Rectal smooth muscle tissue (tissue), 1 donor: ENCODE measurements around the gene E2F4.

ENCODE experiments used
- H3K27ac ChIP-seq: one replicate; pipeline ENCODE4 v1.7.0; 2013; ENCODE audit warnings: low read depth, low read length, inconsistent platforms
- H3K27me3 ChIP-seq: one replicate; pipeline ENCODE4 v1.7.0; 2013; ENCODE audit warnings: low read length; ENCODE audit not compliant: control insufficient read depth, insufficient read depth
- H3K36me3 ChIP-seq: one replicate; pipeline ENCODE4 v1.7.0; 2013; ENCODE audit warnings: low read length; ENCODE audit not compliant: control insufficient read depth, insufficient read depth
- H3K4me1 ChIP-seq: one replicate; pipeline ENCODE4 v1.7.0; 2013; ENCODE audit warnings: low read length; ENCODE audit not compliant: control insufficient read depth, insufficient read depth
- H3K4me3 ChIP-seq: one replicate; pipeline ENCODE4 v1.7.0; 2013; ENCODE audit warnings: low read length
- H3K9ac ChIP-seq: one replicate; pipeline ENCODE4 v1.7.0; 2013; ENCODE audit warnings: low read length

The E2F4 gene

DNA sequence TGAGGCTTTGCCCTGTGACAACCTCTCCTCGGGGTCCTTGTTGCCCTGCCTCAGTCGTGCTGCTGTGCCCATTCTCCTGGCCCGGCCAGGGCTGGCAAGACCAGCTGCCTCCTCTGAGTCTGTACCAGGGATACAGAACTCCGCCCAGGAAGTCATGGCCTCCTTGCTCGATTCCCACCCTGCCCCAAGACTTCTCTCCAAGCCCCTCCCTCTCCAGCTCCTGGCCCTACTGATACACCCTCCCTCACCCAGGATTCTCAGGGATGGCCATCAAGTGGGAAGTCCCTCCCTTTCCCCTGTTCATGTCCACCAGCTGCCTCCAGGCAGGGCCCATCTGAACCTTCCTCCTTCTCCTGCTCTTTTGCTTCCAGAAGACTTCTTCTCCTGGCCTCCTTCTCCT is 23.8 kb downstream of the E2F4 start:
- Histone ChIP-seq H3K36me3 (no peaks in the 10 kb centered on the region), H3K27ac (no peak overlapping the region)

DNA sequence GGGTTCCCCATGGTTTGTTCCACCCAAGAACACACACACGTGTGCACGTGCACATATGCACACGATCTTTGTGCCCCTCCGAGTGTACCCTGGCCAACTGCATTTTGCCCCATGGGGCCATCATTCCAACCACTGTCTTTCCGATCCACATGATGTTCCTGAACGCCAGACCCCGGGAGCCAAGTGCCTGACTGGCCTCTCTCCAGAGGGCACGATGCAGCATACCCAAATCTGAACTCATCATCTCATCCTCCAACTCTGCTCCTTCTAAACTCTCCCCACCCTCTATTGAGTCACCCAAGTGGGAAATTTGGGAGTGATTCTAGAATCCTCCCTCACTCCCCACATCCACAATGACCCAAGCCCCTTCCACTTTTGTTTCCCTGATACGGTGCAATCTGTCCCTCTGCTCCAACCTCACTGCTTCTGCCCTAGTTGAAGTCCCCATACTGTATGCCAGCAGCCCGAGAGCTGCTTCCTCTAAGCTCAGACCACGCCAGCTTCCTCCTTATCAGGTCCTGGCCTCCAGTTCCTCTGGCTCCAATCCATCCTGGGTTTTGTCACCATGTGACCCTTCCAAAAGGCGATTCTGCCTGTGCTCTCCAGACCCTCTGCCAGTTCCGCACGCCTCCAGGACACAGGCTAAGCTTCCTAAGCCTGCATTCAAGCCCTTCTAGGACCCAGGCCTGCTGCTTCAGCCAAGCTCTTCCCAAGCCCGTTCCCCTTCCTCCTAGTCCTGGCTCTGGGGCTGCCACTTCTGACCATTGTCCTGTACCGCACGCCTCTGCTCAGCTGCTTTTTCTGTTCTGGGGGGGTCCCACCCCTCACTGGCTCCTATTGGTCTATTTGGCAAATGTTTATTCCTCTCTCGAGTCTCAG is 24.9 kb downstream of the E2F4 start:
- Histone ChIP-seq H3K27me3 (no peaks in the 10 kb centered on the region), H3K4me1 (no peaks in the 10 kb centered on the region), H3K9ac (no peak overlapping the region), H3K4me3 (no peak overlapping the region), H3K36me3 (no peaks in the 10 kb centered on the region), H3K27ac (no peak overlapping the region)

More for the DNA sequence above, 23.8 kb downstream of the E2F4 start:
- Histone ChIP-seq H3K27me3 (no peaks in the 10 kb centered on the region), H3K4me3 (no peak overlapping the region), H3K9ac (no peak overlapping the region), H3K4me1 (no peaks in the 10 kb centered on the region)

DNA sequence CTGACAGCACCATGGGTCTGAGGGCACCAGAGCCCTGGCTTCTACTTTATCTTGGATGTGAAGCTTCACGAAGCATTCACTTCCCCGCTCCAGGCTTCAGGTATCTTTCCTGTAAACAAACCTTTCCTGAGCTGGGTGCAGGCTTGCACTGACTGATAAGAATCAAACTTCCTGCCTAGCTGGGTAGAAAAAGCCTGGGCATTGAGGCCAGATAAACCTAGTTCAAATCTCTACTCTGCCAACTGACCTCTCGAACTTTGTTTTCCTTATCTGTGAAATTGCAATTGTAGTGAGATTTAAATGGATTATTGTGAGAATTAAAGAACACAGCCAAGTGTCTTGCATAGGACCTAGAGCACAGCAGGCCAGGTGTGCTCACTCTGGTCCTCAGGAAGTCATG is 32.0 kb downstream of the E2F4 start:
- Histone ChIP-seq H3K9ac (no peak overlapping the region), H3K4me3 (no peak overlapping the region), H3K4me1 (peaks cover 8% of the 10 kb centered on the region), H3K27me3 (no peaks in the 10 kb centered on the region), H3K36me3 (peaks cover under 1% of the 10 kb centered on the region), H3K27ac (no peak overlapping the region)

DNA sequence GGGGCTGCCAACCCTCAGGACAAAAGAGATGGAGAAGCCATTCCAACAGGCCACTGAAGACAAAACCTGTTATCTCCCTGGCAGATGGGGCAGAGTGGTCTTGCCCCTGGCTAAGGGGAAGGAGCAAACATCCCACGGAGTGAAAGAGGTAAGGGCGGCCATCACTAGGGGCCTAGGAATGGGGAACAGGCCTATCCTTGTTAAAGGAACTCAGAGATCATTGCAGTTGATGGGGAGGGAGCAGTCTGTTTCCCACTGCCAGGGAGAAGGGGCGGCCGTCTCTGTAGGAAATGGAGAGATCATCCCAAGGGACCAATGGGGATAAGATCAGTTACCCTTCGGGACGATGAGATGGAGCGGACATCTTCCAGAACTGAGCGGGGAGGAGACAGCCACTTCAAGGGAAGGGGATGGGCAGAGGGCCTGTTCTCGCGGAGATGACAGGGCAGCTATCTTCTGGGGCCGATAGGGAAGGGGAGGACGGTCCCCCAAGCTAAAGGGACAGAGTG is 34.4 kb downstream of the E2F4 start:
- Histone ChIP-seq H3K4me3 (peak overlapping the region; percentile 96), H3K9ac (peak overlapping the region; percentile 60), H3K4me1 (peaks cover 8% of the 10 kb centered on the region), H3K27me3 (no peaks in the 10 kb centered on the region), H3K36me3 (peaks cover 23% of the 10 kb centered on the region), H3K27ac (peak overlapping the region; percentile 81)

DNA sequence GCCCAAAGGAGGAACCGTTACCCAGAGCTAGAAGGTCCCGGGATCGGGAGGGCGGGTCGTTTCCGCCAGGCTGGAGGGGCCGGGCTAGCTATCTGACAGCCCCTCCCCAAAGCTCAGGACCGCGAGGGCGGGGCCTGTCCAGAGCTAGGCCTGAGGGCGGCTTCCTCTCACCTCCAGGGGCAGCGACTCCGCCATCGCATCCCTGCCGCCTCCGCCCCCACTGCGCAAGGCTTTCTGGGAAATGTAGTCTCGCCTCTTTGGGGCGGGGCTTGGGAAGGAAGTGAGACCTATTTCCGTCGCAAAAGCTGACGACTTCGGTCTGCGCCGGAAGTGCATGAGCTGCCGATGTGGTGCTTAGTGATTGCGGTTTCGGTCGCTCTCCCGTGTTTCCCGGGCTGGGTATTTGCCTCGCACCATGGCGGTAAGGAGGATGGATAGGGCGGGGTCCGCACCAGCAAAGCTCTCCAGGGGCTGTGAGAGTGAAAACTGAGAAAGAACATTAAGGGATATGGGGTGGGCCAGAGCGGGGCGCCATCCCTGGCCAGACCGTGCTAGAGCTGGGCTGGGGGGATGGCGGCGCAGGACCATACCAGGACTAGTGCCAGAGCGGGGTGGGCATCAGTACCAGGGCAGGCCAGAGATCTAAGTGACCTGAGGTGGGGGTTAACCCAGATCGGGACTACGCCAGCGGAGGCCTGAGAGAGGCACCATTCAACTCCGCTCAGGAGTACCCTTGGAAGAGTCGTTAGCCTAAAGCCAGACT is 35.0 kb downstream of the E2F4 start, which contains the start of gene TMEM208:
TMEM208 (plus strand) TSS at position 327 of the 763 bp plus-strand sequence; CDS start at position 416, 89 bp downstream.
- Histone ChIP-seq H3K36me3 (peaks cover 23% of the 10 kb centered on the region), H3K27me3 (no peaks in the 10 kb centered on the region), H3K9ac (peak within 1 kb of the TSS; percentile 92), H3K4me1 (peaks cover 8% of the 10 kb centered on the region), H3K4me3 (peak within 1 kb of the TSS; percentile 96), H3K27ac (peak within 1 kb of the TSS; percentile 81)

DNA sequence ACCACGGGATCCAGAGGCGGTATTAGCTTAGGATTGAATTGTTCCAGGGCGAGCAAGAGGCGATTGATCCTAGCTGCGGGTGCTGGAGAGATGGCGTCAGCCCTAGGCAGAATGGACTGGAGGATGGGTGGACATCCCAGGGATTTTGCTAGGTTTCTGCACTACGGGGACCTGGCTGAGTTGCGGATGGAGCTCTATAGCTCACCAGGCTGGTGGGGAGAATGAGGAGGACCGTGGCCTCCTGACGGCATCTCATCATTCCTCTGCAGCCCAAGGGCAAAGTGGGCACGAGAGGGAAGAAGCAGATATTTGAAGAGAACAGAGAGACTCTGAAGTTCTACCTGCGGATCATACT is 35.6 kb downstream of the E2F4 start:
- Histone ChIP-seq H3K27me3 (no peaks in the 10 kb centered on the region), H3K9ac (peak overlapping the region; percentile 92), H3K27ac (peak overlapping the region; percentile 81), H3K4me1 (peaks cover 8% of the 10 kb centered on the region), H3K4me3 (peak overlapping the region; percentile 96), H3K36me3 (peaks cover 23% of the 10 kb centered on the region)

DNA sequence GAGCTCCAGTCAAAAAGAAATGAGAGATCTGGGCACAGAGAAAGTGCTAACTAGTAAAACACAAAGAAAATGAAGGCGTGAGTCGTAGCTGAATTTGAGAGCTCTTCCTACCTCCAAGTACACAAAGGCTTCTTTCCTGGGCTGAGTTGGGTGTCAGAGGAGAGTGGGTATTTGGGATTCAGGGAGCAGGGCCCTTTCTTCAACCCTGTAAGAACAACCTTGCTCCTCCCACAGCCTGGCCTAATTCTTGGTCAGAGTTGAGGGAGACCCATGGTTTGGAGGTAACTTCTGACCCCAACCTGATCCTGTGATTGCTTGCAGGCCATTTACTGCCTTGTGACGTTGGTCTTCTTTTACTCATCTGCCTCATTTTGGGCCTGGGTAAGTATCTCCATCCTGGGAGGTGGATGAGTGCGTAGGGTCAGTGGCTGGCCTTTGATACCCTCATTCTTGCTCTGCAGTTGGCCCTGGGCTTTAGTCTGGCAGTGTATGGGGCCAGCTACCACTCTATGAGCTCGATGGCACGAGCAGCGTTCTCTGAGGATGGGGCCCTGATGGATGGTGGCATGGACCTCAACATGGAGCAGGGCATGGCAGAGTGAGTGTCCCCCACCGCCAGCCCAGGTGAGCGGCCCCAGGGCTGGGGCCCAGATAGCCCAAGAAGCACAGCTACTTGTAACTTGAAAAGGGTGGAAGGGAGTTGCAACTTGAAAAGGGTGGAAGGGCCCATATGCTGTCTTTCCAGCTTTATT is 36.3 kb downstream of the E2F4 start:
- H3K4me1 ChIP-seq: peaks cover 8% of the 10 kb centered on the region
- H3K9ac ChIP-seq: no peak overlapping the region
- H3K27me3 ChIP-seq: no peaks in the 10 kb centered on the region
- peak overlapping the region; percentile 96 for H3K4me3 ChIP-seq
- no peak overlapping the region for H3K27ac ChIP-seq
- H3K36me3 ChIP-seq: peaks cover 23% of the 10 kb centered on the region

DNA sequence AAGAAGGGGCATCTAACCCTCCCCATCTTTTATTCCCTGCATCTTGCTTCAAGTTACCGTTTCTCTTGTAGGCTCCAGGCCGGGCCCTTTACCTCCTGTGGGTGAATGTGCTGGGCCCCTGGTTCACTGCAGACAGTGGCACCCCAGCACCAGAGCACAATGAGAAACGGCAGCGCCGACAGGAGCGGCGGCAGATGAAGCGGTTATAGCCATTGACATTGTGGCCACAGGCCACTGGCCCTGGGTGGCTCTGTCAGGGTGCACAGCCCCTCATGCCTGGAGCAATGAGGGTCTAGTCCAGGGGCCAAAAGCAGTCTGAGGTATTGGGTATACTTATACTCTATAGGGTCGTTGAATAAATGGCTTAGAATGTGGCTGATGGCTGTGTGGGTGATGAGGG is 37.0 kb downstream of the E2F4 start:
- Histone ChIP-seq H3K4me1 (peaks cover 8% of the 10 kb centered on the region), H3K27ac (no peak overlapping the region), H3K36me3 (peaks cover 23% of the 10 kb centered on the region), H3K4me3 (no peak overlapping the region), H3K9ac (no peak overlapping the region), H3K27me3 (no peaks in the 10 kb centered on the region)

DNA sequence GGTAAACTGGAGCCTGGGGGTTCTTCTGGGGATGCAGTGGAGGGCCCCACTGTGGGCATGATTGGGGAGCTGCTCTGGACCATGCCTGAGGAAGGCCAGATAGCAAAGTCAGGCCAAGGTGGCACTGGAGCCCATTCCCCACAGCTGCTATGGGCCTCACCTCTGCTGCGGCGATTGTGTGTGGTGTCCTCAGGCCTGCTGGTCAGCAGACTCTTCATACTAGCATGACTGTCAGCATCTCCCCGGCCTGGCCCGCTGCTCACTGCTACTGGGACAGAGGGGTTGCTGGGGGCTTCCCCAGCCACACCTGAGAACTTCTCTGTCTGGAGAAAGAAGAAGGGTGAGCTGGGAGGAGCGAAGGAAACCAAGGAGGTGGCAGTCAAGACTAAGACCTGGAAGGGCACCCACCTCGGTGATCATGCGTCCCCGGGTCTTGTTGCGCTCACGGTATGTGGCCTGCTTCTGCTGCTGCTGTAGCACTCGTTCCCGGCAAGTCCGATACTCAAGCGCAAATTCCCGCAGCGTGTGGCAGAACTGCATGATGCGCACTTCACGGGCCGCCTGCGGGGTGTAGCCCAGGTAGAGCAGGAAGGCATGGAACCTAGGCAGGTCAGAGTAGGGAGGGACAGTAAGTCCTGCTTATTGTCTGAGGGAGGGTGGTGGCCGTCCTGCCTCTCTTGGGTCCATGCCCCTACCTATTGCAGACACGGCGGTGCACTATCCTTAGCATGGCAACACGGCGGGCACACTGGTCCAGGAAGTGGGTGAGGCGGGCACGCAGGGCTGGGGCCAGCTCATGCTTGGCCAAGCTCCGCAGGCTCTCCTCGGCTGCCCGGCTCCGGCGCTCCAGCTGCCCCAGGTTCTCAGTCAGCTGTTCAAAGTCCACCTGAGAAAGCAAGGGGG is 38.2 kb downstream of the E2F4 start:
- Histone ChIP-seq H3K27me3 (no peaks in the 10 kb centered on the region), H3K4me3 (no peak overlapping the region), H3K36me3 (peaks cover 31% of the 10 kb centered on the region)

DNA sequence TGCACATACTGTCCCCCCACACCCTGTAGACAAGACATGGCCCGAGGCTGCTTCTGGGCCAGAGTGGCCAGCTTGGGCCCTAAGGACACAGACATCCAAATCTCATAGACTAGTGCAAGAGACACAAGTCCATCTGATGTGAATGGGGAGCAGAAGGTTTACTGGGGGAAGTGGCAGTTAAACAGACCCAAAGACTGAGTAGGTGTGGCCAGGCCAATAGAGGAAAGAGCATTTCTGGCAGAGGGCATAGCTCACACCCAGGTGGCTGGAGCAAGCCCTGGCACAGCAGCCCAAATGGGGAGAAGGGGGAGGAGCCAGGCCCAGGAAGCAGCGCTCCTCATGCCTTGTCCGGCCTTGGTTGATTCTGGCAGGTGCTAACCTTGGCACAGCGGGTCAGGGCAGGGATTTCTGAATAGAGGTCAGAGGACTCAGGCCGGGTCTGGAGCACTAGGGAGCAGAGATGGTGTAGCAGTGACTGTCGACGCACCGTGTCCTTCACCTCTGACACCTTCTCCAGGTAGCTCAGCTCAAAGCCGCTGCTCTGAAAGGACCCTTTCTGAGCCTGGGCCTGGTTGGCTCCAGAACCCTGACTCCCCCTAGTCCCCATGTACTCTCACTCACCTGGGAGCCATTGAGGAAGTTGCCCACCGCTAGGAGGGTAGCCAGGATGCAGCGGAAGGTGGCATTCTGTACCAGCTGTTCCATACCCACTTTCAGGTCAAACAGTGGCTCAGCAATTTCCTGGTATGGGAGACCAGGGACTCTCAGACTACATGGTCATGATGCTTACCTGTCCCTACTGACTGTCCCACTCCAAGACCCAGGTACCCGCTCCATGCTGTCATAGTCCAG is 39.1 kb downstream of the E2F4 start:
- H3K27me3 ChIP-seq: no peaks in the 10 kb centered on the region
- no peak overlapping the region for H3K4me3 ChIP-seq
- H3K36me3 ChIP-seq: peaks cover 36% of the 10 kb centered on the region
- no peak overlapping the region for H3K27ac ChIP-seq
- peaks cover 6% of the 10 kb centered on the region for H3K4me1 ChIP-seq
- H3K9ac ChIP-seq: no peak overlapping the region

More for the DNA sequence above, 38.2 kb downstream of the E2F4 start:
- no peak overlapping the region for H3K27ac ChIP-seq
- H3K4me1 ChIP-seq: peaks cover 8% of the 10 kb centered on the region
- no peak overlapping the region for H3K9ac ChIP-seq

DNA sequence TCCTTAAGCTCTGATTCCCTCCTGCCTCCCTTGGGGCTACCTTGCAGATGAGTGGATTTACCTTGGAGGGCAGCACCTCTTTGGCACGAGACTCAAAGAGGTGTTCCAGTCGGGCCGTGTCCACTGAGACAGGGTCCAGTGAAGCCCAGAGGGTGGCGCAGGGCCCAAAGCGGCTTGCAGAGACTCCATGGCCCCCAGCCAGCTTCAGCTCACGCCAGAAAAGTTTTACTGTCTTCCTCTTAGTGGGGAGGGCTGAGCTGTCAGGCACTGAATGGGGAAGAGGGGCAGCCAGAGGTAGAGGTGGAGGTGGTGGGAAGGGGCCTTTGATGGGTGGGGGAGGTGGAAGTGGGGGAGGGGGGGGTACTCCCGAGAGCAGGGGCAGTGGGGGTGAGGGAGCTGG is 41.6 kb downstream of the E2F4 start:
- Histone ChIP-seq H3K4me1 (no peaks in the 10 kb centered on the region), H3K27me3 (no peaks in the 10 kb centered on the region), H3K9ac (no peak overlapping the region), H3K27ac (no peak overlapping the region), H3K4me3 (no peak overlapping the region), H3K36me3 (peaks cover 43% of the 10 kb centered on the region)
